Brain microvascular endothelial cell (primary cell): ENCODE measurements around the gene EPHA10.

Experiments used
- DNase-seq: peaks from one replicate; pipeline ENCODE4 v3.0.0-alpha.2; 2020
- H3K27ac ChIP-seq: fragments of 250-450 bp; sonication (Bioruptor Pico); 2 replicates; pipeline ENCODE4 v1.5.1; 2020; ENCODE audit warnings: mild to moderate bottlenecking, moderate library complexity
- H3K27me3 ChIP-seq: fragments of 250-450 bp; sonication (Bioruptor Pico); replicated peaks from 2 replicates; pipeline ENCODE4 v1.5.1; 2020; ENCODE audit warnings: mild to moderate bottlenecking
- H3K36me3 ChIP-seq: fragments of 250-450 bp; sonication (Bioruptor Pico); replicated peaks from 2 replicates; pipeline ENCODE4 v1.5.1; 2020; ENCODE audit warnings: mild to moderate bottlenecking
- H3K4me3 ChIP-seq: 2 replicates; pipeline ENCODE4 v1.5.1; 2011; ENCODE audit warnings: low read depth, mild to moderate bottlenecking, control low read depth, low read length, moderate library complexity
- in situ Hi-C: cut with HindIII; loops from 2 replicates; pipeline ENCODE4 v1.10.0; 2017; ENCODE audit warnings: low sequenced_read_pairs, low pct_ligation_motif_present
- TF ChIP-seq, protein P1 (sequence below): IDR thresholded peaks from 2 replicates; pipeline ENCODE4 v1.5.1; 2011; ENCODE audit warnings: low read depth, mild to moderate bottlenecking, moderate library complexity, low read length, control low read depth, inconsistent platforms; ENCODE audit errors: missing control alignments

The EPHA10 gene

DNA sequence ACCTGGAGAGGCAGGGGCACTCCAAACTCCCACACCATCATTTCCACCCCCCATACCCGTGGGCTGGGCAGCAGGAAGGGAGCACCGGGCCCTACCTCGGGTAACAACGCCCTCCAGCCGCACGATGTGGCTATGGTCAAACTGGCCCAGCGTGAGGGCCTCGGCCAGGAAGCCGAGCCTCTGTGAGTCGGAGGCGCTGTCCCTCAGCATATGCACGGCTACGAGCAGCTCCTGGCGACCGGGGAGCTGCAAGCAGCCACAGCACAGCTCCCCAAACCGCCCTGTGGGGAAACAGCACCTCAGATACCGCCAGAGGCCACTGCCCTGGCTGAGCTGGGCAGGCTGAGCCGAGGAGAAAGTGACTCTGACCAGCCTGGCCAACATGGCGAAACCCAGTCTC lies 43.4 kb downstream of the EPHA10 start:
- TF ChIP-seq, protein P1, sequence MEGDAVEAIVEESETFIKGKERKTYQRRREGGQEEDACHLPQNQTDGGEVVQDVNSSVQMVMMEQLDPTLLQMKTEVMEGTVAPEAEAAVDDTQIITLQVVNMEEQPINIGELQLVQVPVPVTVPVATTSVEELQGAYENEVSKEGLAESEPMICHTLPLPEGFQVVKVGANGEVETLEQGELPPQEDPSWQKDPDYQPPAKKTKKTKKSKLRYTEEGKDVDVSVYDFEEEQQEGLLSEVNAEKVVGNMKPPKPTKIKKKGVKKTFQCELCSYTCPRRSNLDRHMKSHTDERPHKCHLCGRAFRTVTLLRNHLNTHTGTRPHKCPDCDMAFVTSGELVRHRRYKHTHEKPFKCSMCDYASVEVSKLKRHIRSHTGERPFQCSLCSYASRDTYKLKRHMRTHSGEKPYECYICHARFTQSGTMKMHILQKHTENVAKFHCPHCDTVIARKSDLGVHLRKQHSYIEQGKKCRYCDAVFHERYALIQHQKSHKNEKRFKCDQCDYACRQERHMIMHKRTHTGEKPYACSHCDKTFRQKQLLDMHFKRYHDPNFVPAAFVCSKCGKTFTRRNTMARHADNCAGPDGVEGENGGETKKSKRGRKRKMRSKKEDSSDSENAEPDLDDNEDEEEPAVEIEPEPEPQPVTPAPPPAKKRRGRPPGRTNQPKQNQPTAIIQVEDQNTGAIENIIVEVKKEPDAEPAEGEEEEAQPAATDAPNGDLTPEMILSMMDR = no peak
- in situ Hi-C loops = no loop called here
- Histone ChIP-seq H3K4me3 (no peak overlapping the region), H3K27me3 (no peaks in the 10 kb centered on the region), H3K27ac (no peak overlapping the region), H3K36me3 (no peaks in the 10 kb centered on the region)
- DNase-seq = no peak

DNA sequence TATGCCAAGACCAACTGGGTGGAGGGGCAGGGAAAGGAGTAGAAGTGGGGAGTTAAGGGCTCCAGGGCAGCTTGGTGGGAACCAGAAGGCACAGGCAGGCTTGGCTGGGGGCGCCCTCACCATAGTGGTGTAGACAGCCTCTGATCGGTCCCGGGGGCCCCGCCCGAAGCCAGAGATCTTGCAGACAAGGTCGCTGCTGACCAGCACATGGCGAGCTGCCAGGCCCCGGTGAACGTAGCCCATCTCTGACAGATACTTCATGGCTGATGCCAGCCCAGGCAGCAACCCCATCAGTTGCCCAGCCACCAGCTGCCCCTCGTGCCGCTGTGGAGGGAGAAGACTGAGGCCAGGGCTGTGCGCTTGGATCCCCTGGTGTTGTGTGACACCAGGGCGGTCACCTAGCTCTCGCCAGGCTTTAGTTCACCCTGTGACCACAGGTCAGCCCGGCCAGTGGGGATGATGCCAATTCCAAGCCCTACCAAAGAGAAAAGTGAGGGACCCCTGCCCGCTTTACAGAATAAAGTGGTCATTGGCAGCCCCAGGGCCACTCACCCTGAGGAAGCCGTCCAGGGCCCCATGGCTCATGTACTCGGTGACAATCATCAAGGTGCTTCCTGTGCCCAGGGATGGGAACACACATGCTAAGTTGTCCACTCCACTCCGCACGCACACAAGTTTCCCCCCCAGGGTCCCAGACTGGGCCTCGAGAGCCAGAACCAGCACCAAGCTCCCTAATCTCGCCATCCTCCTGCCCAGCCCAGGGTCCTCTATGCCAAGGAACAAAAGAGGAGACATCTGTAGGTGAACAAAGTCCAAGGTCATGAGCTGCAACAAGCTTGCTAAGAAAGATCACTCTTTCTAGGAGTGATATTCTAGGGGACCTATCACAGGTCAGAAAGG lies 44.4 kb downstream of the EPHA10 start:
- Histone ChIP-seq H3K36me3 (no peaks in the 10 kb centered on the region), H3K27me3 (no peaks in the 10 kb centered on the region), H3K27ac (no peak overlapping the region), H3K4me3 (no peak overlapping the region)
- DNase-seq = no peak
- in situ Hi-C loops = no loop called here
- TF ChIP-seq, protein P1 = no peak

DNA sequence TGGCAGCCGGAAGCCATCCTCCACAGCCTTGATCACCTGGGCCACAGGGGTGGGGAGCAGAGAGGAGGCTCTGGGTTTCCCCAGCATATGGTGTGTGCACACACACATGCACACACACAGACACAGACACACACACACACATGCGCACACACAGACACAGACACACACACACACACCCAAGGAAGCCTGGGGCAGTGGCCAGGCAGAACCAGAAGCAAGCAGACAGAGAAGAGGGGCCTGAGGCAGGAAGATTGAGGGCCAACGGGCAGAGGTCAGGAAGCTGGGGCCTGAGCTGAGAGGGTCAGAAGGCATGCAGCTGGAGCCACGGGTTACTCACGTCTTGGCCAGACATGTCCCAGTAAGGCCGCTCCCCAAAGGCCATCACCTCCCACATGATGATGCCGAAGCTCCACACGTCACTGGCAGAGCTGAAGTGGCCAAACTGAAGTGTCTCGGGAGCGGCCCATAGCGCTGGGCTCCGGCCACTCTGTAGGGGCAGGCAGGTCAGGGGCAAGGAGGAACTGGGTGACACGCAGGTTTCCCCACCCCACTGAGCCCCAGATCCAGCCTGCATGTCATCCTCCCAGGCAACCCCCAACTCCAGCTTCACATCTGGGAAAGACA lies 45.2 kb downstream of the EPHA10 start:
- TF ChIP-seq, protein P1 = no peak
- Histone ChIP-seq H3K27ac (no peak overlapping the region), H3K36me3 (no peaks in the 10 kb centered on the region), H3K27me3 (no peaks in the 10 kb centered on the region), H3K4me3 (no peak overlapping the region)
- no peak for DNase-seq
- in situ Hi-C loops = no loop called here

DNA sequence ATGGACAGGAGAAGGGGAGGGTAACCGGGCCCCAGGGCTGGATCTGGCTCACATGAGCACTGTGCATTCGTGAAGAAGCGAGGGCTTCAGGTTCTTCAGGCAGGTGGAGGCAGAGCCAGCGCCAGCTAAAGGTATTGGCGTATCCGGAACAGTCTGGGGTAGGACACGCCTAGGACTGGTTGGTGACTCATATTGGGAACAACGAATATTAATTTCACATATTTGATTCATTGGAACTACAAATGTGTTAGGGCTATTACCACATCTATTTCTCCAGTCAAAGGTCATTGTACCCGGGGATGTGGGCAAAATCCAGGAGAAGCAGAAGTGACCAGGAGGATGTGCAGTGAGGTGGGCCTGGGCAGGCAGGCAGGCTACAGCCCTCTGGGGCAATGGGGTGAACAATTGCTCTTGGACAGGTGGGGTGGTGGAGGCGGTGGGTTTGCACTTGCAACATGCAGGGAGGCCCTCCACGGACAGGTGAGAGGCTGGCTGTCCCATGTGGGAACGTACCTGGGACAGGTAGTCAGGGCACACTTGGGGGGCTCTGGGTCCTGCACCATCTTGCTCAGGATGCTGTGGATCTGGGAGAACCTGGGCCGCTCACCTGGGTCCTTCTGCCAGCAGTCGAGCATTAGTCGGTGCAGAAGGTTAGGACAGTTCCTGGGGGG lies 45.9 kb downstream of the EPHA10 start:
- no peaks in the 10 kb centered on the region for H3K27me3 ChIP-seq
- no peak overlapping the region for H3K27ac ChIP-seq

DNA sequence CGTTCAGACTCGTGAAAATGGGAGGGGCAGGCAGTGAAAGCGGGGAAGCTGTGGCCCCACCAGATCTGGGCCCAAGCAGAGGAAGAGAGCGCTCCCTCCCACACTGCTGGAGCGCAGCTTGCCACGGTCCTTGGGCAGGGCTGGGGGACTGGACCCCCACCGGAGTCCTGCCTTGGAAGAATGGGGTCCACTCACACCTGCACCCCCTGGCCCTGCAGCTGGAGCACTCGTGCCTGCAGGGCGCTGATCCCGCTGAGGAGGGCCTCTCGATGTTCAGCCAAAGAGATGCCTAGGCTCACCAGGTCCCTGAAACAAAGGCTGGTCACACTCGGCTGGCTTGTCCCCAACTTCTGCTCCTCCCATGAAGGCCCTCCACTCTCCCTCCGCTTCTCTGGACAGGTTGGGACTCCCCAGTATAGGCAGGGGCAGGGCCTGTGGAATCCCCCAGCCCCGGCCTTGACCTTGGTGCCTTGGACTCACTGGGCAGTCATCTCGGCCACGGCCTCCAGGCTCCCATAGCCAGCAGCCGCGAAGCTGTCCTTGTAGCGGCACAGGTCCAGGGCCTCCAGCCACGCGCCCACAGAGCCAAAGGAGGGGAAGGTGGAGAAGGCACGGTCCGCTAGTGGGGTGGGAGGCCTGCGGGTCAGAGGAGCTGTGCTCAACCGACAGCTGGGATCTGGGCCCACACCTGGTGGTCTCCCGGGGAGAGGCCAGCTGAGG lies 46.6 kb downstream of the EPHA10 start:
- DNase-seq = no peak
- in situ Hi-C loops = no loop called here
- no peak overlapping the region for H3K27ac ChIP-seq
- no peak overlapping the region for H3K4me3 ChIP-seq
- TF ChIP-seq, protein P1 = no peak
- no peaks in the 10 kb centered on the region for H3K36me3 ChIP-seq
- H3K27me3 ChIP-seq = no peaks in the 10 kb centered on the region

More for the DNA sequence above, 45.9 kb downstream of the EPHA10 start:
- Histone ChIP-seq H3K4me3 (no peak overlapping the region), H3K36me3 (no peaks in the 10 kb centered on the region)
- TF ChIP-seq, protein P1 = no peak
- DNase-seq = no peak
- in situ Hi-C loops = no loop called here
